HepG2 (cell line): ENCODE results near the gene DNM3.

Experiments
- RFX5 ChIP-seq: IDR thresholded peaks from 2 replicates; pipeline ENCODE4 v1.6.1; 2011; ENCODE audit warnings: low read depth, low read length, improper control_type of control experiment
- ZNF281 ChIP-seq: sonication (generic); formaldehyde crosslinking; IDR thresholded peaks from 2 replicates; pipeline ENCODE4 v1.4.0; 2020; ENCODE audit warnings: missing genetic modification reagents, borderline replicate concordance
- ZNF839 ChIP-seq: sonication (generic); formaldehyde crosslinking; IDR thresholded peaks from 2 replicates; pipeline ENCODE4 v1.4.0; 2020; ENCODE audit warnings: missing genetic modification reagents, mild to moderate bottlenecking, borderline replicate concordance
- TF ChIP-seq, protein P1 (sequence below): sonication (generic); formaldehyde crosslinking; IDR thresholded peaks from 2 replicates; pipeline ENCODE4 v1.4.0; 2020; ENCODE audit warnings: mild to moderate bottlenecking, missing genetic modification reagents

GRCh38 chr1:171940368-171940767 is 99.1 kb downstream of the DNM3 start:
- no peak for TF ChIP-seq ZNF839 (CRISPR knock-in tag)
- TF ChIP-seq ZNF281 (CRISPR knock-in tag), result no peak
- TF ChIP-seq RFX5, result no peak
- TF ChIP-seq, protein P1, sequence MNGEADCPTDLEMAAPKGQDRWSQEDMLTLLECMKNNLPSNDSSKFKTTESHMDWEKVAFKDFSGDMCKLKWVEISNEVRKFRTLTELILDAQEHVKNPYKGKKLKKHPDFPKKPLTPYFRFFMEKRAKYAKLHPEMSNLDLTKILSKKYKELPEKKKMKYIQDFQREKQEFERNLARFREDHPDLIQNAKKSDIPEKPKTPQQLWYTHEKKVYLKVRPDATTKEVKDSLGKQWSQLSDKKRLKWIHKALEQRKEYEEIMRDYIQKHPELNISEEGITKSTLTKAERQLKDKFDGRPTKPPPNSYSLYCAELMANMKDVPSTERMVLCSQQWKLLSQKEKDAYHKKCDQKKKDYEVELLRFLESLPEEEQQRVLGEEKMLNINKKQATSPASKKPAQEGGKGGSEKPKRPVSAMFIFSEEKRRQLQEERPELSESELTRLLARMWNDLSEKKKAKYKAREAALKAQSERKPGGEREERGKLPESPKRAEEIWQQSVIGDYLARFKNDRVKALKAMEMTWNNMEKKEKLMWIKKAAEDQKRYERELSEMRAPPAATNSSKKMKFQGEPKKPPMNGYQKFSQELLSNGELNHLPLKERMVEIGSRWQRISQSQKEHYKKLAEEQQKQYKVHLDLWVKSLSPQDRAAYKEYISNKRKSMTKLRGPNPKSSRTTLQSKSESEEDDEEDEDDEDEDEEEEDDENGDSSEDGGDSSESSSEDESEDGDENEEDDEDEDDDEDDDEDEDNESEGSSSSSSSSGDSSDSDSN (CRISPR knock-in tag), result no peak
